Measurements from ENCODE around the gene TRIM3. TPM values are rescaled to one million over a fixed set of nuclear protein-coding genes. Genes with fewer than 3 reads are reported as not detected.

The TRIM3 gene
- total RNA-seq, 1 donor from 2014 or later = 30.3 TPM

DNA sequence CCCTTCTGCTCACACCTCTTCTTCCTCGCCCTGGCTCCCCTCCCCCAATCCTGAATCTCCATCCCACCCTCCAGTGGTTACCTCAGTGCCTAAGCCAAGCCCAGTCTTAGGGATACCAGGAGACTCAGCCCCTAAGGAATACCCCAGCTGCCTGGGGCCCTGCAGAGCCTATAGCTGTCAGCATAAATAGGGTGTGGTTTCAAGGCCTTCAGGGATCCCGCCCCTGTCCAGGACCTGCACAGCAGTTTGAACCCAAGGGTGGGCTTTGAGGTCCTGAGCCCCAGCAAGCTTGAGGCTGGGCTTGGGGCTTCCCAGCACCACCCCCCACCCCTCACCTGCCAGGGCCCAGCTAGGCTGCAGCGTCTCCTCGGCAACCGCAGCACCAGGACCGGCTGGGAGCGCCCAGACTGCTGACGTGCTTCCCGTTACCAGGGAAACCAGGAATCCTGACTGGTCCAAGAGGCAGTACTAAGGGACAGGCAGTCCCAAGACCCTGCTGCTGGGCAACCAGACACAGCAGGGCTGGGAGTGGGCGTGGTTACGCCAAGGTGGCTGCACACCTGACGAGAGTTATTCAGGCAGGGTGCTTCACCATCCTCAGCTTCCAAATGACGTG, 68.6 kb downstream of the TRIM3 start:
- TF ChIP-seq CTCF (IDR thresholded peaks at IDR 0.05; ENCODE audit: unreplicated experiment) = no peak
- DNase-seq (ENCODE audit: low spot score in 2 of 2, unreplicated experiment in 2 of 2) = no peak
- H3K4me3 Mint-ChIP-seq = no peak overlapping the region

DNA sequence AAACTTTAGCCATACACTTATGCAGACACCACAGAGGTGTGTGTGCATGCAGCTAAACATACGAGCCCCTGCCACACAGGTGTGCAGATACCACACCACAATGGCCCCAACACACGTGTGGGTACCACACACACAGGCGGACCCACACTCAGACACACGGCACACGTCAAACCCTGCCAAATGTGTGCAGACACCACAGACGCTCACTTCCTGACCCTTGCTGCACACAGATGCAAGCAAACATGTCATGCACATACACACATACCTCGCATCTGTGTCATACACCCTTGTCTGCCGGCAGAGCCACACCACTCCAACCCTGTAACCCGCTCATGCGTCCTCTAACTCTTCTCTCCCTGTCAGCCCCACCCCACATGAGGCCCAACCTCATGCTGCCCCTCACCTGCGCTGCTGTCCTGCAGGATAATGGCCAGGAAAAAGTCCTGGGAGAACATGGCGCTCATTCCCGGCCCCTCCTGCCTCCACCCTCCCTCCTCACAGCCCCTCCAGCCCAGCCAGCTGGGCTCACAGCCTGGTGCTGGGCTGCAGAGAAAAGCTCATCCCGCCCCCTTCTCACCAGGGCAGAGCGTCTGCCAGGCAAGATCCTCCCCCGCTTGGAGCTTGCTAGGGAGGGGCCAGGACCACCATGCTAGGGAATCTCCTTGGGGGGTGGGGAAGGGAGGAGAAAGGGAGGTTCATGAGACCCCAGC, 69.2 kb downstream of the TRIM3 start:
- TF ChIP-seq CTCF (IDR thresholded peaks at IDR 0.05; ENCODE audit: unreplicated experiment) = no peak
- peaks cover 9% of the 10 kb centered on the region for H3K36me3 Mint-ChIP-seq
- no peak overlapping the region for H3K4me3 Mint-ChIP-seq
- no peaks in the 10 kb centered on the region for H3K4me1 Mint-ChIP-seq
- no peak overlapping the region for H3K27ac Mint-ChIP-seq
- no peak for DNase-seq (ENCODE audit: low spot score in 2 of 2, unreplicated experiment in 2 of 2)
- no peaks in the 10 kb centered on the region for H3K27me3 Mint-ChIP-seq (ENCODE audit: low read depth)
- no peaks in the 10 kb centered on the region for H3K9me3 Mint-ChIP-seq

More for the DNA sequence above, 68.6 kb downstream of the TRIM3 start:
- no peaks in the 10 kb centered on the region for H3K4me1 Mint-ChIP-seq
- no peaks in the 10 kb centered on the region for H3K9me3 Mint-ChIP-seq
- peaks cover 8% of the 10 kb centered on the region for H3K36me3 Mint-ChIP-seq
- H3K27ac Mint-ChIP-seq = no peak overlapping the region
- no peaks in the 10 kb centered on the region for H3K27me3 Mint-ChIP-seq (ENCODE audit: low read depth)

- TF ChIP-seq CTCF (IDR thresholded peaks at IDR 0.05; ENCODE audit: unreplicated experiment) = no peak
- H3K4me3 Mint-ChIP-seq = no peak overlapping the region
- peaks cover 11% of the 10 kb centered on the region for H3K36me3 Mint-ChIP-seq
- DNase-seq (ENCODE audit: low spot score in 2 of 2, unreplicated experiment in 2 of 2) = no peak
- H3K9me3 Mint-ChIP-seq = no peaks in the 10 kb centered on the region
- H3K4me1 Mint-ChIP-seq = no peaks in the 10 kb centered on the region
- no peak overlapping the region for H3K27ac Mint-ChIP-seq
- H3K27me3 Mint-ChIP-seq (ENCODE audit: low read depth) = no peaks in the 10 kb centered on the region
Observed at GRCh38 chr11:6403539-6403938, 70.2 kb downstream of the TRIM3 start.

DNA sequence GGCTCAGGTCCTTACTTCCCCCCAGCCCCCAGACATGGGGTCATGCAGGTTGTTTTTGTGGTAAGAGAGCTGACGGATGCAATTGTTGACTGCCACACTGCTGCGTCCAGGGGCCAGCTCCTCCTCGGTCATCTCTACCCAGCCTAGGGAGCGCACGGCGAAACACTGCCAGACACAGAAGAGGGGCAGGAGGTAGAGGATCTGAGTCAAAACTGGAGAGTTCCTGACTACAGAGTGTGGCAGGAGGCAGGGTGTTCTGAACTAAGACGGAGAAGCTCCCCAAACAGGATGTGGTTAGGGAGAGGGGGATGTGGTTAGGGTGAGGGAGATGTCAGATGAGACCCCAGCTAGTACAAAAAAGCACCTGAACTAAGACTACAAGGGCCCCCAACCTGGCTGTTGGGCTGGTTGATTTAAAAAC, 71.2 kb downstream of the TRIM3 start:
- TF ChIP-seq CTCF (IDR thresholded peaks at IDR 0.05; ENCODE audit: unreplicated experiment) = no peak
- no peaks in the 10 kb centered on the region for H3K27me3 Mint-ChIP-seq (ENCODE audit: low read depth)
- no peak overlapping the region for H3K27ac Mint-ChIP-seq
- no peak for DNase-seq (ENCODE audit: low spot score in 2 of 2, unreplicated experiment in 2 of 2)
- peaks cover 10% of the 10 kb centered on the region for H3K36me3 Mint-ChIP-seq
- H3K4me1 Mint-ChIP-seq = peaks cover 6% of the 10 kb centered on the region
- no peaks in the 10 kb centered on the region for H3K9me3 Mint-ChIP-seq
- H3K4me3 Mint-ChIP-seq = no peak overlapping the region

DNA sequence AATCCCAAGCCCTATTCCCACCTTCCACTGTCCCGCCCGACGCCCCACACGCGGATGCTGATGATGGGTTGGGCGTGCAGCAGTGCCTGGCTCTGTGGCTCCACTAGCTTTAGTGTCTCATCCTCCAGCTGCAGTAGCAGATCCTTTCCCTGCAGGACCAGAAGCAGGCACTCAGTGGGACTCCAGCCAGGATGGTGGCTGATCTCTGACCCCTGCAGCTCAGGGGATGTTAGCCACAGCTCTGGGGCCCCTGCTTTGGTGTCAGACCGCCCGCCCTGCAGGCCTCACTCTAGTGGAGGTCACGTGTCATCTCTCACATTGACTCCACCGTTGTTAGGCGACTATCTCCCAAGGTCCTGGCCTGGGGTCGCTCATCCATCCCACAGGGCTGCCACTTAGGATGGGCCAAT, 71.7 kb downstream of the TRIM3 start:
- no peak for DNase-seq (ENCODE audit: low spot score in 2 of 2, unreplicated experiment in 2 of 2)
- TF ChIP-seq CTCF (IDR thresholded peaks at IDR 0.05; ENCODE audit: unreplicated experiment) = no peak
- H3K27me3 Mint-ChIP-seq (ENCODE audit: low read depth) = no peaks in the 10 kb centered on the region
- no peaks in the 10 kb centered on the region for H3K9me3 Mint-ChIP-seq
- no peak overlapping the region for H3K27ac Mint-ChIP-seq
- H3K4me1 Mint-ChIP-seq = peaks cover 11% of the 10 kb centered on the region
- H3K36me3 Mint-ChIP-seq = peaks cover 10% of the 10 kb centered on the region
- no peak overlapping the region for H3K4me3 Mint-ChIP-seq

Measured in mesothelial cell of epicardium (in vitro differentiated cells).